Measurements from ENCODE around the gene DNAH3. TPM values are rescaled to one million over a fixed set of nuclear protein-coding genes. Genes with fewer than 3 reads are reported as not detected.

DNAH3 gene
- total and polyA plus RNA-seq, 2 experiments from 2014 or later: 0.70 to 1.3 TPM

GRCh38 chr16:21078563-21078962 lies 72.1 kb downstream of the DNAH3 start (continued):
- TF ChIP-seq ZNF462 (CRISPR knock-in tag; IDR thresholded peaks at IDR 0.05) (no peak), CTCF (conservative IDR thresholded peaks at IDR 0.05; ENCODE audit: low read depth in 2 of 2) (no peak), CREB1 (CRISPR knock-in tag; IDR thresholded peaks at IDR 0.05; ENCODE audit: low read depth) (no peak), EZH2 (IDR thresholded peaks at IDR 0.05; ENCODE audit: low read depth, unreplicated experiment) (no peak), EZH2phosphoT487 (IDR thresholded peaks at IDR 0.05; ENCODE audit: unreplicated experiment) (no peak), REST (IDR thresholded peaks at IDR 0.05; ENCODE audit: unreplicated experiment) (no peak)

Data from GM23338 (cell line).